Measurements from ENCODE around the gene BRPF3. TPM values are rescaled to one million over a fixed set of nuclear protein-coding genes. Genes with fewer than 3 reads are reported as not detected.

BRPF3 gene
- total and polyA plus RNA-seq, 9 of the 15 experiments (the other 6 are each of a cell fraction or from before 2014, with no cell fraction given) = 2.2 to 19.3 (median 8.0) TPM

DNA sequence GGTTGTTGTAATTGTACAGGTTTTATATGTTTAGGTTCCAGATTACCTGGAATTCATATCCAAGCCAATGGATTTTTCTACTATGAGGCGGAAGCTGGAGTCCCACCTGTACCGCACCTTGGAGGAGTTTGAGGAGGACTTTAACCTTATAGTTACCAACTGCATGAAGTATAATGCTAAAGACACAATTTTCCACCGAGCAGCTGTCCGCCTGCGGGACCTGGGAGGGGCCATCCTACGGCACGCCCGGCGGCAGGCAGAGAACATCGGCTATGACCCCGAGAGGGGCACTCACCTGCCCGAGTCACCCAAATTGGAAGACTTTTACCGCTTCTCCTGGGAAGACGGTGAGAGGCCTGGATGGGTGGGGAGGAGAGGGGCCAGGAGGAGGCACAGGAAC is 13.6 kb downstream of the BRPF3 start:
- POLR2A ChIA-PET = no interaction called here
- CTCF ChIA-PET (ENCODE audit: low intra/inter-chr PET ratio) = no interaction called here
- Histone ChIP-seq H3K36me3 (ENCODE audit: control insufficient read depth, insufficient read depth, low read length) (peaks cover 78% of the 10 kb centered on the region), H3K9ac (ENCODE audit: insufficient read depth in 1 of 2, low read depth in 2 of 2, low read length in 2 of 2) (no peak overlapping the region), H2AFZ (ENCODE audit: low read depth, low read length) (no peak overlapping the region), H3K27me3 (ENCODE audit: control insufficient read depth in 2 of 2, insufficient read depth in 2 of 2, low read length in 2 of 2) (no peaks in the 10 kb centered on the region), H3K79me2 (ENCODE audit: control insufficient read depth, insufficient read depth, low read length) (no peaks in the 10 kb centered on the region), H4K20me1 (replicated peaks; ENCODE audit: control insufficient read depth, insufficient read depth, low read length) (no peaks in the 10 kb centered on the region; the same call in 1 of the 2 replicates), H3K4me3 (no peak overlapping the region), H3K9me3 (replicated peaks; ENCODE audit: control insufficient read depth, insufficient read depth, low read depth, low read length) (no peaks in the 10 kb centered on the region), H3K4me1 (replicated peaks in 1 of 2; ENCODE audit: control insufficient read depth in 2 of 2, insufficient read depth in 2 of 2, low read length in 2 of 2) (no peaks in the 10 kb centered on the region), H3K27ac (ENCODE audit: extremely low read depth, low read depth, low read length) (no peak overlapping the region), H3K9me1 (ENCODE audit: control insufficient read depth, insufficient read depth, low read length) (no peaks in the 10 kb centered on the region), H3K4me2 (ENCODE audit: insufficient read depth, low read length) (no peak overlapping the region)
- in situ Hi-C loops (cut with MboI) (no loop called here), intact Hi-C loops (cut with micrococcal nuclease) (no loop called here)
- ATAC-seq (no peak), DNase-seq (ENCODE audit: extremely low read depth in 1 of 4, low spot score in 3 of 4) (no peak), FAIRE-seq (no peak)
- no TSS peak for BruUV-seq (replicated peaks)
- WGBS (ENCODE audit: insufficient coverage, low coverage, missing lambda C conversion rate) = 97% methylated on average over 14 of the region's 14 CpGs
- TF ChIP-seq MCM2 (IDR thresholded peaks at IDR 0.05; ENCODE audit: low read depth) (no peak), ZNF77 (CRISPR knock-in tag; IDR thresholded peaks at IDR 0.05) (no peak), KLF16 (IDR thresholded peaks at IDR 0.05) (no peak), ZNF239 (CRISPR knock-in tag; IDR thresholded peaks at IDR 0.05) (no peak), ETV6 (IDR thresholded peaks at IDR 0.05; ENCODE audit: borderline replicate concordance in 1 of 2, low read depth in 2 of 2, low read length in 1 of 2) (no peak), ETV6 (CRISPR knock-in tag; IDR thresholded peaks at IDR 0.05; ENCODE audit: borderline replicate concordance) (no peak)
- TF ChIP-seq, protein P1, sequence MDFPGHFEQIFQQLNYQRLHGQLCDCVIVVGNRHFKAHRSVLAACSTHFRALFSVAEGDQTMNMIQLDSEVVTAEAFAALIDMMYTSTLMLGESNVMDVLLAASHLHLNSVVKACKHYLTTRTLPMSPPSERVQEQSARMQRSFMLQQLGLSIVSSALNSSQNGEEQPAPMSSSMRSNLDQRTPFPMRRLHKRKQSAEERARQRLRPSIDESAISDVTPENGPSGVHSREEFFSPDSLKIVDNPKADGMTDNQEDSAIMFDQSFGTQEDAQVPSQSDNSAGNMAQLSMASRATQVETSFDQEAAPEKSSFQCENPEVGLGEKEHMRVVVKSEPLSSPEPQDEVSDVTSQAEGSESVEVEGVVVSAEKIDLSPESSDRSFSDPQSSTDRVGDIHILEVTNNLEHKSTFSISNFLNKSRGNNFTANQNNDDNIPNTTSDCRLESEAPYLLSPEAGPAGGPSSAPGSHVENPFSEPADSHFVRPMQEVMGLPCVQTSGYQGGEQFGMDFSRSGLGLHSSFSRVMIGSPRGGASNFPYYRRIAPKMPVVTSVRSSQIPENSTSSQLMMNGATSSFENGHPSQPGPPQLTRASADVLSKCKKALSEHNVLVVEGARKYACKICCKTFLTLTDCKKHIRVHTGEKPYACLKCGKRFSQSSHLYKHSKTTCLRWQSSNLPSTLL (IDR thresholded peaks at IDR 0.05) = no peak
